Measurements from ENCODE around the gene DCDC1.

The DCDC1 gene

GRCh38 chr11:31127290-31127689 lies 242.2 kb downstream of the DCDC1 start:
- Histone ChIP-seq H3K4me3 (ENCODE audit: low read depth, low read length) (no peak overlapping the region), H3K27me3 (replicated peaks) (no peaks in the 10 kb centered on the region), H3K27ac (no peak overlapping the region), H3K36me3 (replicated peaks) (no peaks in the 10 kb centered on the region)
- TF ChIP-seq CTCF (IDR thresholded peaks at IDR 0.05; ENCODE audit: low read depth, low read length, missing control alignments): no peak
- in situ Hi-C loops (cut with HindIII; ENCODE audit: low pct_ligation_motif_present, low sequenced_read_pairs): no loop called here
- no peak for DNase-seq

- in situ Hi-C loops (cut with HindIII; ENCODE audit: low pct_ligation_motif_present, low sequenced_read_pairs): no loop called here
- H3K4me3 ChIP-seq (ENCODE audit: low read depth, low read length): no peak overlapping the region
- no peak for TF ChIP-seq CTCF (IDR thresholded peaks at IDR 0.05; ENCODE audit: low read depth, low read length, missing control alignments)
- DNase-seq: no peak
- H3K36me3 ChIP-seq (replicated peaks): no peaks in the 10 kb centered on the region
- no peak overlapping the region for H3K27ac ChIP-seq
- H3K27me3 ChIP-seq (replicated peaks): no peaks in the 10 kb centered on the region
Observed at GRCh38 chr11:31120428-31120827, 249.1 kb downstream of the DCDC1 start.

- TF ChIP-seq CTCF (IDR thresholded peaks at IDR 0.05; ENCODE audit: low read depth, low read length, missing control alignments): no peak
- Histone ChIP-seq H3K4me3 (ENCODE audit: low read depth, low read length) (no peak overlapping the region), H3K27ac (no peak overlapping the region), H3K36me3 (replicated peaks) (no peaks in the 10 kb centered on the region), H3K27me3 (replicated peaks) (no peaks in the 10 kb centered on the region)
- no peak for DNase-seq
- in situ Hi-C loops (cut with HindIII; ENCODE audit: low pct_ligation_motif_present, low sequenced_read_pairs): no loop called here
Observed at GRCh38 chr11:31118566-31118965, 251.0 kb downstream of the DCDC1 start.

GRCh38 chr11:31117038-31117437 lies 252.5 kb downstream of the DCDC1 start:
- no peak for DNase-seq
- H3K27ac ChIP-seq: no peak overlapping the region
- no peaks in the 10 kb centered on the region for H3K27me3 ChIP-seq (replicated peaks)
- TF ChIP-seq CTCF (IDR thresholded peaks at IDR 0.05; ENCODE audit: low read depth, low read length, missing control alignments): no peak
- no peaks in the 10 kb centered on the region for H3K36me3 ChIP-seq (replicated peaks)
- in situ Hi-C loops (cut with HindIII; ENCODE audit: low pct_ligation_motif_present, low sequenced_read_pairs): no loop called here
- H3K4me3 ChIP-seq (ENCODE audit: low read depth, low read length): no peak overlapping the region

GRCh38 chr11:31114442-31114841 lies 255.1 kb downstream of the DCDC1 start:
- Histone ChIP-seq H3K36me3 (replicated peaks) (no peaks in the 10 kb centered on the region), H3K4me3 (ENCODE audit: low read depth, low read length) (no peak overlapping the region), H3K27ac (no peak overlapping the region), H3K27me3 (replicated peaks) (no peaks in the 10 kb centered on the region)
- in situ Hi-C loops (cut with HindIII; ENCODE audit: low pct_ligation_motif_present, low sequenced_read_pairs): no loop called here
- no peak for TF ChIP-seq CTCF (IDR thresholded peaks at IDR 0.05; ENCODE audit: low read depth, low read length, missing control alignments)
- DNase-seq: no peak

- no peak for DNase-seq
- H3K36me3 ChIP-seq (replicated peaks): no peaks in the 10 kb centered on the region
- H3K27ac ChIP-seq: no peak overlapping the region
- no peak overlapping the region for H3K4me3 ChIP-seq (ENCODE audit: low read depth, low read length)
- in situ Hi-C loops (cut with HindIII; ENCODE audit: low pct_ligation_motif_present, low sequenced_read_pairs): no loop called here
- no peaks in the 10 kb centered on the region for H3K27me3 ChIP-seq (replicated peaks)
- no peak for TF ChIP-seq CTCF (IDR thresholded peaks at IDR 0.05; ENCODE audit: low read depth, low read length, missing control alignments)
Observed at GRCh38 chr11:31110830-31111229, 258.7 kb downstream of the DCDC1 start.
